Measurements from ENCODE around the gene ATP1B3.

ATP1B3 gene

DNA sequence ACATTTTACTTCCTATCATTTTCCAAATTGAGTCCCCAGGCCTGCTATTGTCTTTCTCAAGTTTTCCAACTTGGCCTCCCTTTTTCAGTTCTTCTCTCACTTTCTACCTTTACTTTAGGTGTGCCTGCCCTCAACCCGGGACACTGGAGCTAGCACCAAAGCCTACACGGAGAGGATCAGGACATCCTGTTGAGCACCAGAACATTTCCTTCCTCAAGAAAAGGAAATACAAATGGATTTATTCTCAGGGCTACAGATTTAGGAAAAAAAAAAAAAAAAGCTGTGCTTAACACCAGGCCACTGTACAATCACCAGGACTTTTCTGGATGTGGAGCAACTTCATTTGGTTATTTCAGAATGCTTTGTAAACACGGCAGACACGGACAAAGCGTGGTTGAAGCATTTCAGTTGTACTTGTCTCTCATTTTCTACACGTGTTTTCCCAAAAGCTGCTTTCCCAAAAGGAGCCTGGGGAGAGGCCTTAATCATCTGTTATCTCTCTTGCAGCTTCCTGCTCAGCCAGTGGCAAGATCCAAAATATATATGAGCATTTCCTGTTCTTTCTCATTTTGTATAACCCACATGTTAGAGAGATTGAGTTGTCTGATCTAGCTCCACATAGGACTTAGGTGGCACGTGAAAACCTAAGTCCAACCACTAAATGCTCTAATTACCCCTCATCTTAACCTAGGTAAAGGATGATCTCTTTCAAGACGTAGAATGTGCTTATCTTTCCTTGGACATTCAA is 15.5 kb upstream of the ATP1B3 start:
- Histone ChIP-seq H3K4me3 (ENCODE audit: low read length) (no peak overlapping the region), H4K20me1 (ENCODE audit: control insufficient read depth, insufficient read depth, low read depth, low read length) (no peaks in the 10 kb centered on the region), H3K9me3 (ENCODE audit: control insufficient read depth, insufficient read depth, low read length) (no peaks in the 10 kb centered on the region), H3K79me2 (ENCODE audit: control insufficient read depth, low read length) (no peaks in the 10 kb centered on the region), H3F3A (ENCODE audit: control insufficient read depth, insufficient read depth) (no peaks in the 10 kb centered on the region), H3K9me2 (replicated peaks; ENCODE audit: control insufficient read depth, low read length) (no peaks in the 10 kb centered on the region), H3K4me1 (ENCODE audit: control insufficient read depth, low read length) (no peaks in the 10 kb centered on the region), H3K27ac (ENCODE audit: low read depth, low read length) (no peak overlapping the region), H3K36me3 (ENCODE audit: control insufficient read depth, low read length) (no peaks in the 10 kb centered on the region), H3K27me3 (ENCODE audit: control insufficient read depth, low read length) (no peaks in the 10 kb centered on the region), H3K4me2 (ENCODE audit: low read length) (no peak overlapping the region)
- TF ChIP-seq, protein P1, sequence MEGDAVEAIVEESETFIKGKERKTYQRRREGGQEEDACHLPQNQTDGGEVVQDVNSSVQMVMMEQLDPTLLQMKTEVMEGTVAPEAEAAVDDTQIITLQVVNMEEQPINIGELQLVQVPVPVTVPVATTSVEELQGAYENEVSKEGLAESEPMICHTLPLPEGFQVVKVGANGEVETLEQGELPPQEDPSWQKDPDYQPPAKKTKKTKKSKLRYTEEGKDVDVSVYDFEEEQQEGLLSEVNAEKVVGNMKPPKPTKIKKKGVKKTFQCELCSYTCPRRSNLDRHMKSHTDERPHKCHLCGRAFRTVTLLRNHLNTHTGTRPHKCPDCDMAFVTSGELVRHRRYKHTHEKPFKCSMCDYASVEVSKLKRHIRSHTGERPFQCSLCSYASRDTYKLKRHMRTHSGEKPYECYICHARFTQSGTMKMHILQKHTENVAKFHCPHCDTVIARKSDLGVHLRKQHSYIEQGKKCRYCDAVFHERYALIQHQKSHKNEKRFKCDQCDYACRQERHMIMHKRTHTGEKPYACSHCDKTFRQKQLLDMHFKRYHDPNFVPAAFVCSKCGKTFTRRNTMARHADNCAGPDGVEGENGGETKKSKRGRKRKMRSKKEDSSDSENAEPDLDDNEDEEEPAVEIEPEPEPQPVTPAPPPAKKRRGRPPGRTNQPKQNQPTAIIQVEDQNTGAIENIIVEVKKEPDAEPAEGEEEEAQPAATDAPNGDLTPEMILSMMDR (IDR thresholded peaks at IDR 0.05; ENCODE audit: low read depth, low read length, poor library complexity, severe bottlenecking), result no peak
- no peak for TF ChIP-seq EZH2phosphoT487 (IDR thresholded peaks at IDR 0.05; ENCODE audit: borderline replicate concordance, low read length)

DNA sequence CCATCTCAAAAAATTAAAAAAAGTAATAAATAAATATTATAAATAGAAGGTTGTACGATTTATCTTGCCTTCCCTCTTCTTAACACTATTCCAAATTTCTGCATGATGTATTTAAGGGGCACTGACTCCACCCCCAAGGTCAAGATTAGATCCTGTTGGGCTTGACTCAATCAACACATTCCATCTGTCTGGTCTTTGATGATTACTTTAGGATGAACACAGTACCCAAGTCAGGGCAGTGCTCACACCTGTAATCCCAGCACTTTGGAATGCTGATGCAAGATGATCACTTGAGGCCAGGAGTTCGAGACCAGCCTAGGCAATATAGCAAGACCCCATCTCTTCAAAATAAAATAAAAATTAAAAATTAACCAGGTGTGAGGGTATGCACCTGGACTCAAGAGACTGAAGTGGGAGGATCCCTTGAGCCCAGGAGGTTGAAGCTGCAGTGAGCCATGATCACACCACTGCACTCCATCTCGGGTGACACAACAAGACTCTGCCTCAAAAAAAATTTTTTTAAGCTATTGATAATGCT is 14.1 kb upstream of the ATP1B3 start:
- Histone ChIP-seq H3K9me3 (ENCODE audit: control insufficient read depth, insufficient read depth, low read length) (no peaks in the 10 kb centered on the region), H3K79me2 (ENCODE audit: control insufficient read depth, low read length) (no peaks in the 10 kb centered on the region), H3K4me2 (ENCODE audit: low read length) (no peak overlapping the region), H4K20me1 (ENCODE audit: control insufficient read depth, insufficient read depth, low read depth, low read length) (no peaks in the 10 kb centered on the region), H3K36me3 (ENCODE audit: control insufficient read depth, low read length) (no peaks in the 10 kb centered on the region), H3K27ac (ENCODE audit: low read depth, low read length) (no peak overlapping the region), H3K9me2 (replicated peaks; ENCODE audit: control insufficient read depth, low read length) (no peaks in the 10 kb centered on the region), H3K4me3 (ENCODE audit: low read length) (no peak overlapping the region), H3K4me1 (ENCODE audit: control insufficient read depth, low read length) (no peaks in the 10 kb centered on the region), H3F3A (ENCODE audit: control insufficient read depth, insufficient read depth) (no peaks in the 10 kb centered on the region), H3K27me3 (ENCODE audit: control insufficient read depth, low read length) (no peaks in the 10 kb centered on the region)
- no peak for TF ChIP-seq EZH2phosphoT487 (IDR thresholded peaks at IDR 0.05; ENCODE audit: borderline replicate concordance, low read length)
- TF ChIP-seq, protein P1 (IDR thresholded peaks at IDR 0.05; ENCODE audit: low read depth, low read length, poor library complexity, severe bottlenecking), result no peak

DNA sequence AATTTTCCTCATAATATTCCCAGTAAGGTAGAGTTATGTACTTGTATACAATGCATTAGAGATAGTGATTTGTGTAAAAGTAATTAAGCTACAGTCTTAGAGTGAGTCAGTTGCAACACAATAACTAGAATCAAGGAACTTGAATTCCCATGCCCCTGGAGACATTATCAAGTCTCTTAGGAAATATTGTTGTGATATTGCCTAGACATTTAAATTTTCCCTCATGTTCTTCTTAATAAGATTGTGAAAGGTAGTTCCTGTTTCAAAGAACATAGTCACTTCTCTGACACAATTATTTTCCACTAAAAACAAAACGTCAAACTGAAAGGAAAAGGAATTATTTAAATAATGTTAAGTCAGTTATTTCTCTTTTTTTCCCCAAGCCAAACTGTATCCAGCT is 13.0 kb upstream of the ATP1B3 start:
- H3F3A ChIP-seq (ENCODE audit: control insufficient read depth, insufficient read depth), result no peaks in the 10 kb centered on the region
- H3K9me2 ChIP-seq (replicated peaks; ENCODE audit: control insufficient read depth, low read length), result no peaks in the 10 kb centered on the region
- no peak overlapping the region for H3K27ac ChIP-seq (ENCODE audit: low read depth, low read length)
- TF ChIP-seq, protein P1 (IDR thresholded peaks at IDR 0.05; ENCODE audit: low read depth, low read length, poor library complexity, severe bottlenecking), result no peak
- TF ChIP-seq EZH2phosphoT487 (IDR thresholded peaks at IDR 0.05; ENCODE audit: borderline replicate concordance, low read length), result no peak
- H4K20me1 ChIP-seq (ENCODE audit: control insufficient read depth, insufficient read depth, low read depth, low read length), result no peaks in the 10 kb centered on the region
- no peaks in the 10 kb centered on the region for H3K9me3 ChIP-seq (ENCODE audit: control insufficient read depth, insufficient read depth, low read length)
- no peaks in the 10 kb centered on the region for H3K79me2 ChIP-seq (ENCODE audit: control insufficient read depth, low read length)
- no peak overlapping the region for H3K4me3 ChIP-seq (ENCODE audit: low read length)
- no peak overlapping the region for H3K4me2 ChIP-seq (ENCODE audit: low read length)
- H3K4me1 ChIP-seq (ENCODE audit: control insufficient read depth, low read length), result no peaks in the 10 kb centered on the region
- no peaks in the 10 kb centered on the region for H3K36me3 ChIP-seq (ENCODE audit: control insufficient read depth, low read length)
- H3K27me3 ChIP-seq (ENCODE audit: control insufficient read depth, low read length), result no peaks in the 10 kb centered on the region
